Adipocyte (in vitro differentiated cells): ENCODE measurements around the gene PBX3.

Experiments
- DNase-seq: peaks from one replicate; pipeline ENCODE4 v3.0.0-alpha.2; 2015; ENCODE audit warnings: low read depth
- H3K27me3 ChIP-seq: replicated peaks from 2 replicates; pipeline ENCODE4 v1.7.0; 2013; ENCODE audit warnings: mild to moderate bottlenecking, low read length, moderate library complexity; ENCODE audit not compliant: control insufficient read depth, insufficient read depth
- H3K36me3 ChIP-seq: 2 replicates; pipeline ENCODE4 v1.7.0; 2013; ENCODE audit warnings: low read length, mild to moderate bottlenecking, moderate library complexity; ENCODE audit not compliant: control insufficient read depth, insufficient read depth, severe bottlenecking
- H3K4me1 ChIP-seq: 2 replicates; pipeline ENCODE4 v1.7.0; 2013; ENCODE audit warnings: mild to moderate bottlenecking, low read length, moderate library complexity; ENCODE audit not compliant: control insufficient read depth, insufficient read depth
- H3K4me3 ChIP-seq: 2 replicates; pipeline ENCODE4 v1.7.0; 2013; ENCODE audit warnings: mild to moderate bottlenecking, low read length, moderate library complexity
- H3K9ac ChIP-seq: 2 replicates; pipeline ENCODE4 v1.7.0; 2013; ENCODE audit warnings: mild to moderate bottlenecking, low read length, moderate library complexity
- H3K9me3 ChIP-seq: 2 replicates; pipeline ENCODE4 v1.7.0; 2013; ENCODE audit warnings: mild to moderate bottlenecking, low read length, moderate library complexity; ENCODE audit not compliant: control insufficient read depth

The PBX3 gene

DNA sequence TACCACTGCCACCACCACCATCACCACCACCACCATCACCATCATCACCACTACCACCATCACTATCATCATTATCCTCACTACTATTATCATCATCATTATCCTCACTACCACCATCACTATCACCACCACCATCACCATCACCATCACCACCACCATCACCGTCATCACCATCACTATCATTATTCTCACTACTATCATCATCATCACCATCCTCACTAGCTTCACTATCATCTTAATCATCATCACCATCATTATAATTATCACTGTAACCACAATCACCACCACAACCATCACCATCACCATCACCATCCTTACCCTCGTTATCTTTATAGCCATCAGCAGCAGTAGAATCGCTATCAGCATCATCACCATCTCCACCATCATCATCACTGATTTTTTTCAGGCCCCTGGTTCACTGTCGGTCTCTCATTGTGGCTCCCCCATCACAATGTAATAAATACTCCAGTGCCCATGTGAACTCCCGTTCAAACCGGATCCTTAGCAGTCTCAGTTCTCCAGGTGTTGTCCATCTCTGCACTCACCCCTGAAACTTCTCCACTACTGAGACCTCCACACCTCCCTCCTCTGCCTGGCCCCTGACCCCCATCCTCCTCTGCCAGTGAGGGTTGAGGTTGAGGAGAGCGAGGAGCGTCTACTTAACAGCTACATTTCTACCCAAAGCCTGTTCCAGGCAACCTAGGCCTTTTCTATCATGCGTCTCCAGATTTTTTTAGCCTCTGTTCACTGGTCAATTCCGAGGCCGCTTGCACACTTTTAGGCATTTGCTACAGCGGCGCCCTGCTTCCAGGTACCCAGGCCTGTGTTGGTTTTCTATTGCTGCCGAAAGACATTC lies 238.2 kb downstream of the PBX3 start:
- H3K9me3 ChIP-seq: peaks cover 1% of the 10 kb centered on the region
- DNase-seq: no peak
- H3K4me3 ChIP-seq: no peak overlapping the region
- no peaks in the 10 kb centered on the region for H3K36me3 ChIP-seq
- no peak overlapping the region for H3K9ac ChIP-seq
- no peaks in the 10 kb centered on the region for H3K4me1 ChIP-seq
- peaks cover 22% of the 10 kb centered on the region for H3K27me3 ChIP-seq

DNA sequence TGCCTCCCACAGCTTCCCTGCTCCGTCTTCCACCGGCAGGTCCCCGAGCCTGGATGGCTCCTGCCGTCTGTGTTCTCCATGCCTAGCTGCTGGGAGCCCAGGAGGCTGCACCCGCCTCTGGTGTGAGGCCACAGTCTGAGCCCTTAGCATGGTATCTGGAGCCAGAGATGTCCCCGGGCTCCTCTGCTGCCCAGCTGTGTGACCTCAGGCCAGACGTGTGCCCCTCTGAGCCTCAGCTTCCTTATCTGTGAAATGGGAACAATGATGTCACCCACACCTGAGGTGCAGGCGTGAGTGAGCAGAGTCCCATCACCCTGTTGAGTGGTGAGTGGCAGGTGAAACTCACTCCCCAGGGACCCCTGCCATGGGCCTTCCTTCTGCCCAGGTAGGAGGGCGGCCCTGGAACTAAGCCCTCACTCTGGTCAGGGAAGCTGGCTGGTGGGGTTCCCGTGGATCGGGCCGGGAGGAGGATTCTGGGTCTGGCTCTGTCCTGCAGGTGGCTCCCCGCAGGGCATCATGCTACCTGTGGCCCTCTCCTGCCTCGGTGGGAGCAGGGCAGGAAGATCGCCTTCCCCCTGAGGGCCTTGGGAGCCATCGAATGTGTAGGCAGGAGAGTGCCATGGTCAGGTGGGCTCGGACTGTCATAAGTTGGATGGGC lies 239.0 kb downstream of the PBX3 start:
- Histone ChIP-seq H3K4me3 (no peak overlapping the region), H3K9me3 (no peaks in the 10 kb centered on the region), H3K27me3 (peaks cover 22% of the 10 kb centered on the region), H3K36me3 (no peaks in the 10 kb centered on the region), H3K9ac (no peak overlapping the region), H3K4me1 (no peaks in the 10 kb centered on the region)
- no peak for DNase-seq

DNA sequence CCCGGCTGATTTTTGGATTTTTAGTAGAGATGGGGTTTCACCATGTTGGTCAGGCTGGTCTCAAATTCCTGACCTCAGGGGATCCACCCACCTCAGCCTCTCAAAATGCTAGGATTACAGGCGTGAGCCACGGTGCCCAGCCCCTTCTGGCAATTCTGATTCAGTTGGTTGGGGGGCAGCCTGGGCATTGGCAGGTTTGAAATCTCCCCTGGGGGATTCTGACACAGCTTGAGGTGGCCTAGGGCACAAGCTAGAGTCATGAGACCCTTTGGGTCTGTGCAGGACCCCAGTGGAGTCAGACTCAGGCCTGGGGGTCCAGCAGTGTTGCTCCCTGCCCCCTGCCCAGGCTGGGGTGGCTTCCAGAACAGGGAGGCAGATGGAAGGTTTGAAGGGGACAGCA lies 239.8 kb downstream of the PBX3 start:
- no peak for DNase-seq
- Histone ChIP-seq H3K9ac (no peak overlapping the region), H3K4me3 (no peak overlapping the region)

DNA sequence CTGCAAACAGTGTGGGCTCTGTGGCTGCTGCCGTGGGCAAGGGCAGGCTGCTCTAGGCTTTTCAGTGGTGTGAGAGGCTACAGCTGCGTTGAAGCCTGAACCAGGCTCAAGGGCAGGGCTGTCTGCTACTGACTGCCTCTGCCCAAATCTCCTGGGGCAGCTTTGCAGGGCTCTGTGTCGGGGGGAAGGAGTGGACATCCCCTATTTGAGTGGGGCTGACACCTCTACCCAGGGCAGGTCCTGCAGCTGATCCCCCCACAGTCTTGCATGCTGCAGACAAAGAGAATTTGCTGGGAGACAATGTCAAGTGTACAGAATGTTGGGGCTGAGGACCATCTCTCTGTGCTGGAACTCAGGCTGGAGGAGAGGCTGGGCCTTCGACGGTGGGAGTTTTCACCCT lies 240.2 kb downstream of the PBX3 start:
- DNase-seq: no peak
- peaks cover 18% of the 10 kb centered on the region for H3K27me3 ChIP-seq

More for the DNA sequence above, 239.8 kb downstream of the PBX3 start:
- Histone ChIP-seq H3K4me1 (no peaks in the 10 kb centered on the region), H3K9me3 (no peaks in the 10 kb centered on the region), H3K36me3 (no peaks in the 10 kb centered on the region), H3K27me3 (peaks cover 21% of the 10 kb centered on the region)

DNA sequence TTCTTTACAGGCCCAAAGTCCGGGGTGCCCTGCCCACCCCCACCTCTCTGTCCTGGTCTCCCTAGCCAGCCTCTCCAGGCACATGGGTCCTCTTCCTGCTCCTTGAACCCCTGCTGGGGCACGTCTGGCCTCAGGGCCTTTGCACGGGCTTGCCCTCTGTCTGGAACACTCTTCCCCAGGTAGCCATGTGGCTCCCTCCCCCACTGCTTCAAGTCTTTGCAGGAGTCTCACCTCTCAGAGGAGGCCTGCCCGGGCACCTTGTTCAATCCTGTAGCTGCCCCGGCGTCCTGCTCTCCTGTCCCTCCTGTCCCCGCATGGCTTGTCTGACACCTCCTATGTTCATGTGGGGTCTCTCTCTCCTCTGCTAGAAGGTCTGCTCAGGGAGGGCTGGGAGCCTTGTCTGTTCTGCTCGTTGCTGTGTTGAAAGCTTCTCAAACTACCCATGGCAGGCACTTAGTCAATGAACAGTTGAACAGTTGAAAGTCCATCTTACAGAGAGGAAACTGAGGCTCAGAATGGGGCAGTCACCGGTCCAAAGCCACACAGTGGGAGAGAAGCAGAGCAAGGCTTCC lies 241.4 kb downstream of the PBX3 start:
- Histone ChIP-seq H3K27me3 (peaks cover 16% of the 10 kb centered on the region), H3K4me3 (no peak overlapping the region), H3K9ac (no peak overlapping the region), H3K9me3 (no peaks in the 10 kb centered on the region), H3K4me1 (no peaks in the 10 kb centered on the region), H3K36me3 (no peaks in the 10 kb centered on the region)
- DNase-seq: no peak

More for the DNA sequence above, 240.2 kb downstream of the PBX3 start:
- no peaks in the 10 kb centered on the region for H3K4me1 ChIP-seq
- no peak overlapping the region for H3K9ac ChIP-seq
- H3K4me3 ChIP-seq: no peak overlapping the region
- H3K9me3 ChIP-seq: no peaks in the 10 kb centered on the region
- H3K36me3 ChIP-seq: no peaks in the 10 kb centered on the region

DNA sequence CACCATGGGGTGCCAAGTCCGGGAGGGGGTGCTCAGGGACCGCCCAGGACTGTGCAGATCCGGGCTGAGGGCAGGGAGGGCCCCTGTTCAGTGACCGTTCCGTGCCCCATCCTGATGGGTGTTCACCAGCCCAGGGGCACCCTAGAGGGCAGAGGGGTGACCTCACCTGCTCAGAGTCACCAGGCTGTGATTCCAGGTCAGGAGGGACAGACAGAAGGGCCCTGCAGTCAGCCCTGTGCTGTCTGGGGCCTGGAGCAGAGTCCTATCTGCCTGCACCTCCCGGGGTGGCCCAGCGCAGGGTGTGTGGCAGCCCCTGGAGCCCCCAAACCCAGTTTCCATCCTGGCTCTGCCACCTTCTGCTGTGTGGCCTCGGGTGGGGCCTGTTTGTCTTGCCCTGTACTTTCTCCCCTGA lies 241.9 kb downstream of the PBX3 start:
- Histone ChIP-seq H3K36me3 (no peaks in the 10 kb centered on the region), H3K4me1 (no peaks in the 10 kb centered on the region), H3K27me3 (peaks cover 15% of the 10 kb centered on the region), H3K4me3 (no peak overlapping the region), H3K9ac (no peak overlapping the region), H3K9me3 (no peaks in the 10 kb centered on the region)
- no peak for DNase-seq

GRCh38 chr9:125989524-125990180 lies 242.5 kb downstream of the PBX3 start:
- Histone ChIP-seq H3K27me3 (peaks cover 18% of the 10 kb centered on the region), H3K4me3 (no peak overlapping the region), H3K36me3 (no peaks in the 10 kb centered on the region), H3K9me3 (no peaks in the 10 kb centered on the region), H3K4me1 (no peaks in the 10 kb centered on the region), H3K9ac (no peak overlapping the region)
- no peak for DNase-seq

- Histone ChIP-seq H3K4me3 (no peak overlapping the region), H3K4me1 (no peaks in the 10 kb centered on the region), H3K9me3 (no peaks in the 10 kb centered on the region), H3K36me3 (no peaks in the 10 kb centered on the region), H3K9ac (no peak overlapping the region), H3K27me3 (peaks cover 21% of the 10 kb centered on the region)
- no peak for DNase-seq
These were observed 243.1 kb downstream of the PBX3 start for GRCh38 chr9:125990186-125990792.

- Histone ChIP-seq H3K9me3 (no peaks in the 10 kb centered on the region), H3K4me1 (no peaks in the 10 kb centered on the region), H3K27me3 (peaks cover 26% of the 10 kb centered on the region), H3K36me3 (no peaks in the 10 kb centered on the region), H3K4me3 (no peak overlapping the region), H3K9ac (no peak overlapping the region)
- DNase-seq: no peak
These were observed 243.6 kb downstream of the PBX3 start for GRCh38 chr9:125990793-125991220.

GRCh38 chr9:125991886-125992529 lies 244.8 kb downstream of the PBX3 start:
- no peak for DNase-seq
- Histone ChIP-seq H3K9me3 (no peaks in the 10 kb centered on the region), H3K4me1 (no peaks in the 10 kb centered on the region), H3K4me3 (no peak overlapping the region), H3K27me3 (peaks cover 33% of the 10 kb centered on the region), H3K36me3 (no peaks in the 10 kb centered on the region), H3K9ac (no peak overlapping the region)
